GM23338 (cell line): ENCODE data around the gene RGS7. TPM values are rescaled to one million over a fixed set of nuclear protein-coding genes. Genes with fewer than 3 reads are reported as not detected.

Experiments used
- ATAC-seq: fragments of 200-7000 bp; cut with Tn5 transposase; 3 replicates; pipeline ENCODE4 v1.9.1; 2020
- DNase-seq: peaks from one replicate; pipeline ENCODE4 v3.0.0-alpha.2; 2015; ENCODE audit warnings: low spot score
- H2AFZ ChIP-seq: fragments of 200-600 bp; sonication (generic); 2 replicates; pipeline ENCODE4 v1.8.0; 2016; ENCODE audit warnings: antibody characterized with exemption, mild to moderate bottlenecking, moderate library complexity
- H3F3A ChIP-seq: fragments of 200-600 bp; sonication (generic); replicated peaks from 2 replicates; pipeline ENCODE4 v1.8.0; 2017; ENCODE audit warnings: antibody characterized with exemption, mixed run types, low read depth
- H3K27ac ChIP-seq: fragments of 200-600 bp; sonication (generic); 2 replicates; pipeline ENCODE4 v1.6.1; 2016; ENCODE audit warnings: low read depth
- H3K27me3 ChIP-seq: fragments of 200-600 bp; sonication (generic); 2 replicates; pipeline ENCODE4 v1.8.0; 2016; ENCODE audit warnings: mild to moderate bottlenecking, mixed run types, moderate library complexity; ENCODE audit not compliant: insufficient read depth
- H3K36me3 ChIP-seq: fragments of 200-600 bp; sonication (generic); 2 replicates; pipeline ENCODE4 v1.8.0; 2016; ENCODE audit warnings: mild to moderate bottlenecking; ENCODE audit not compliant: insufficient read depth
- H3K4me1 ChIP-seq: fragments of 200-600 bp; sonication (generic); 2 replicates; pipeline ENCODE4 v1.8.0; 2016; ENCODE audit warnings: mild to moderate bottlenecking, moderate library complexity; ENCODE audit not compliant: insufficient read depth
- H3K4me2 ChIP-seq: fragments of 200-600 bp; sonication (generic); 2 replicates; pipeline ENCODE4 v1.7.1; 2017; ENCODE audit warnings: mixed run types
- H3K4me3 ChIP-seq: fragments of 200-600 bp; sonication (generic); 2 replicates; pipeline ENCODE4 v1.6.1; 2016; ENCODE audit warnings: mixed run types
- H3K79me2 ChIP-seq: fragments of 200-600 bp; sonication (generic); replicated peaks from 2 replicates; pipeline ENCODE4 v1.8.0; 2017; ENCODE audit warnings: mild to moderate bottlenecking; ENCODE audit not compliant: insufficient read depth
- H3K9me2 ChIP-seq: fragments of 200-600 bp; sonication (generic); 2 replicates; pipeline ENCODE4 v1.8.0; 2017; ENCODE audit not compliant: insufficient read depth
- H4K20me1 ChIP-seq: fragments of 200-600 bp; sonication (generic); replicated peaks from 2 replicates; pipeline ENCODE4 v1.8.0; 2017; ENCODE audit warnings: mild to moderate bottlenecking; ENCODE audit not compliant: insufficient read depth
- H3K27ac Mint-ChIP-seq: 2 replicates; pipeline ENCODE4 v1.8.0; 2020; ENCODE audit warnings: inconsistent platforms, mild to moderate bottlenecking, moderate library complexity, mixed read lengths
- H3K27me3 Mint-ChIP-seq: 3 replicates; pipeline ENCODE4 v1.8.0; 2022; ENCODE audit warnings: low read depth, mild to moderate bottlenecking, moderate library complexity, mixed read lengths, inconsistent platforms; ENCODE audit not compliant: insufficient read depth, poor library complexity
- H3K36me3 Mint-ChIP-seq: 3 replicates; pipeline ENCODE4 v1.8.0; 2021; ENCODE audit warnings: low read depth, mild to moderate bottlenecking, inconsistent platforms, moderate library complexity, mixed read lengths
- H3K4me1 Mint-ChIP-seq: 3 replicates; pipeline ENCODE4 v1.8.0; 2020; ENCODE audit warnings: mild to moderate bottlenecking, inconsistent platforms, mixed read lengths
- H3K4me3 Mint-ChIP-seq: 3 replicates; pipeline ENCODE4 v1.8.0; 2021; ENCODE audit warnings: moderate library complexity, mild to moderate bottlenecking, inconsistent platforms, mixed read lengths
- H3K9me3 Mint-ChIP-seq: 3 replicates; pipeline ENCODE4 v1.8.0; 2020; ENCODE audit warnings: moderate library complexity, mild to moderate bottlenecking, inconsistent platforms, mixed read lengths
- CREB1 ChIP-seq: fragments of 250-450 bp; sonication (Bioruptor Pico); IDR thresholded peaks from 2 replicates; pipeline ENCODE4 v1.5.0; 2020; ENCODE audit warnings: low read depth, mild to moderate bottlenecking, moderate library complexity
- EZH2phosphoT487 ChIP-seq: fragments of 200-600 bp; sonication (generic); IDR thresholded peaks from one replicate; pipeline ENCODE4 v1.8.1; 2018; ENCODE audit warnings: antibody characterized with exemption; ENCODE audit not compliant: unreplicated experiment
- JUNB ChIP-seq: IDR thresholded peaks from one replicate; pipeline ENCODE4 v1.6.1; 2016; ENCODE audit warnings: antibody characterized with exemption; ENCODE audit not compliant: unreplicated experiment
- POLR2AphosphoS5 ChIP-seq: IDR thresholded peaks from 2 replicates; pipeline ENCODE4 v1.6.1; 2016; ENCODE audit warnings: antibody characterized with exemption, low read depth
- STAT1 ChIP-seq: IDR thresholded peaks from one replicate; pipeline ENCODE4 v1.6.1; 2016; ENCODE audit warnings: antibody characterized with exemption; ENCODE audit not compliant: unreplicated experiment
- ZNF114 ChIP-seq: fragments of 250-450 bp; sonication (Bioruptor Pico); IDR thresholded peaks from 2 replicates; pipeline ENCODE4 v1.5.0; 2020; ENCODE audit warnings: mild to moderate bottlenecking, moderate library complexity
- ZNF331 ChIP-seq: fragments of 250-450 bp; sonication (Bioruptor Pico); IDR thresholded peaks from 2 replicates; pipeline ENCODE4 v1.5.0; 2020; ENCODE audit warnings: low read depth, mild to moderate bottlenecking, moderate library complexity
- polyA plus RNA-seq: library from polyadenylated mRNA; unstranded; fragments of >200 nt; fragmentation: Nextera tagmentation; extraction: Ambion mirVana; gene quantifications from 2 replicates; pipeline ENCODE4 v1.2.1, GENCODE V29; 2016
- total RNA-seq: library from RNA; depleted of rRNA; stranded (reverse); fragments of >200 nt; shearing (Covaris generic); gene quantifications from 2 replicates; pipeline ENCODE4 v1.2.3, GENCODE V29; 2014
- TF ChIP-seq, protein P1 (sequence below): IDR thresholded peaks from 2 replicates; pipeline ENCODE4 v1.6.1; 2016; ENCODE audit warnings: antibody characterized with exemption
- TF ChIP-seq, protein P2 (sequence below): IDR thresholded peaks from one replicate; pipeline ENCODE4 v1.6.1; 2018; ENCODE audit warnings: antibody characterized with exemption; ENCODE audit not compliant: unreplicated experiment
- TF ChIP-seq, protein P3 (sequence below): fragments of 250-450 bp; sonication (Bioruptor Pico); IDR thresholded peaks from 2 replicates; pipeline ENCODE4 v1.5.0; 2020; ENCODE audit warnings: mild to moderate bottlenecking, moderate library complexity
- TF ChIP-seq, protein P4 (sequence below), 2 experiments: fragments of 200-600 bp in 1 of 2; sonication (generic) in 1 of 2; conservative IDR thresholded peaks; 2 replicates each; pipeline versions ENCODE4 v1.5.1 to v1.6.1; 2016 to 2017; ENCODE audit warnings: antibody characterized with exemption in 2 of 2, low read depth in 2 of 2, mild to moderate bottlenecking in 2 of 2, moderate library complexity in 1 of 2

RGS7 gene
- total and polyA plus RNA-seq, 2 experiments from 2014 or later, result 2.0 to 2.2 TPM

DNA sequence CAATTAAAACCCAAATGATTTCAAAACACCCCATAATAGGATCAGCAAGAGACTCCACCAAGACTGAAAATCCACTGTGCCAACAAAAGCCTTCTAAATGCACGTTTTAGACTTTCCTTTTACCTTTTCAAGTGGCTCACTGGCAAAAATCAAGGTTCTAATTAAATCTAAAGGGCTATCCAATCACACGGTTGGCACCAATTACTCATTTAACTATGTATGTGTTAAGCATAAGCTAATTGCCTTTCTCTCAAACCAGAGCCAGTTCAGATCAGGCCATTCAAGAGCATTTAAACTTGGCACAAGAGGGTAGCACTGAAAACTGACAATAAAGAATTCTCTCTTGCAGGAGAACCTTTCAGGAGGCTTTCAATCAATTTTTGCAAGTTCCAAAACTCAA lies 139.5 kb downstream of the RGS7 start (continued):
- TF ChIP-seq, protein P1, sequence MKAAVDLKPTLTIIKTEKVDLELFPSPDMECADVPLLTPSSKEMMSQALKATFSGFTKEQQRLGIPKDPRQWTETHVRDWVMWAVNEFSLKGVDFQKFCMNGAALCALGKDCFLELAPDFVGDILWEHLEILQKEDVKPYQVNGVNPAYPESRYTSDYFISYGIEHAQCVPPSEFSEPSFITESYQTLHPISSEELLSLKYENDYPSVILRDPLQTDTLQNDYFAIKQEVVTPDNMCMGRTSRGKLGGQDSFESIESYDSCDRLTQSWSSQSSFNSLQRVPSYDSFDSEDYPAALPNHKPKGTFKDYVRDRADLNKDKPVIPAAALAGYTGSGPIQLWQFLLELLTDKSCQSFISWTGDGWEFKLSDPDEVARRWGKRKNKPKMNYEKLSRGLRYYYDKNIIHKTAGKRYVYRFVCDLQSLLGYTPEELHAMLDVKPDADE, result no peak
- TF ChIP-seq, protein P2, sequence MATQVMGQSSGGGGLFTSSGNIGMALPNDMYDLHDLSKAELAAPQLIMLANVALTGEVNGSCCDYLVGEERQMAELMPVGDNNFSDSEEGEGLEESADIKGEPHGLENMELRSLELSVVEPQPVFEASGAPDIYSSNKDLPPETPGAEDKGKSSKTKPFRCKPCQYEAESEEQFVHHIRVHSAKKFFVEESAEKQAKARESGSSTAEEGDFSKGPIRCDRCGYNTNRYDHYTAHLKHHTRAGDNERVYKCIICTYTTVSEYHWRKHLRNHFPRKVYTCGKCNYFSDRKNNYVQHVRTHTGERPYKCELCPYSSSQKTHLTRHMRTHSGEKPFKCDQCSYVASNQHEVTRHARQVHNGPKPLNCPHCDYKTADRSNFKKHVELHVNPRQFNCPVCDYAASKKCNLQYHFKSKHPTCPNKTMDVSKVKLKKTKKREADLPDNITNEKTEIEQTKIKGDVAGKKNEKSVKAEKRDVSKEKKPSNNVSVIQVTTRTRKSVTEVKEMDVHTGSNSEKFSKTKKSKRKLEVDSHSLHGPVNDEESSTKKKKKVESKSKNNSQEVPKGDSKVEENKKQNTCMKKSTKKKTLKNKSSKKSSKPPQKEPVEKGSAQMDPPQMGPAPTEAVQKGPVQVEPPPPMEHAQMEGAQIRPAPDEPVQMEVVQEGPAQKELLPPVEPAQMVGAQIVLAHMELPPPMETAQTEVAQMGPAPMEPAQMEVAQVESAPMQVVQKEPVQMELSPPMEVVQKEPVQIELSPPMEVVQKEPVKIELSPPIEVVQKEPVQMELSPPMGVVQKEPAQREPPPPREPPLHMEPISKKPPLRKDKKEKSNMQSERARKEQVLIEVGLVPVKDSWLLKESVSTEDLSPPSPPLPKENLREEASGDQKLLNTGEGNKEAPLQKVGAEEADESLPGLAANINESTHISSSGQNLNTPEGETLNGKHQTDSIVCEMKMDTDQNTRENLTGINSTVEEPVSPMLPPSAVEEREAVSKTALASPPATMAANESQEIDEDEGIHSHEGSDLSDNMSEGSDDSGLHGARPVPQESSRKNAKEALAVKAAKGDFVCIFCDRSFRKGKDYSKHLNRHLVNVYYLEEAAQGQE, result no peak
- no peak for TF ChIP-seq JUNB

DNA sequence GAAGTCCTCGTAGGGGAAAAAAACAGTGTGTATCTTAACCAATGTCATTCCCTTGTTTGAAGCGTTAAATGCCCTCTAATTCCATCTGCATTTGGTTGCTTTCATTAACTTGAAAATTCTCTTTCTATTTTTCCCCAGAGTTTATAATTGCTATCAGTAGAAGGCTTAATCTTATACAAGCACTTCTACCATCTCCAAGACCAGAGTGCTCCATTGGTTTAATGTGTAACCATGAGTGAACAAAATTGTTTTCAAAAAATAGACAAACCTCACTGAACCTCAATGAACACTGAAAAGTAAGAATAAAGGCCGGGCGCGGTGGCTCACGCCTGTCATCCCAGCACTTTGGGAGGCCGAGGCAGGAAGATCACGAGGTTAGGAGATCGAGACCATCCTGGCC lies 141.3 kb downstream of the RGS7 start:
- no peak overlapping the region for H3K27ac ChIP-seq
- no peak for TF ChIP-seq ZNF114 (CRISPR knock-in tag)
- TF ChIP-seq POLR2AphosphoS5, result no peak
- TF ChIP-seq, protein P3, sequence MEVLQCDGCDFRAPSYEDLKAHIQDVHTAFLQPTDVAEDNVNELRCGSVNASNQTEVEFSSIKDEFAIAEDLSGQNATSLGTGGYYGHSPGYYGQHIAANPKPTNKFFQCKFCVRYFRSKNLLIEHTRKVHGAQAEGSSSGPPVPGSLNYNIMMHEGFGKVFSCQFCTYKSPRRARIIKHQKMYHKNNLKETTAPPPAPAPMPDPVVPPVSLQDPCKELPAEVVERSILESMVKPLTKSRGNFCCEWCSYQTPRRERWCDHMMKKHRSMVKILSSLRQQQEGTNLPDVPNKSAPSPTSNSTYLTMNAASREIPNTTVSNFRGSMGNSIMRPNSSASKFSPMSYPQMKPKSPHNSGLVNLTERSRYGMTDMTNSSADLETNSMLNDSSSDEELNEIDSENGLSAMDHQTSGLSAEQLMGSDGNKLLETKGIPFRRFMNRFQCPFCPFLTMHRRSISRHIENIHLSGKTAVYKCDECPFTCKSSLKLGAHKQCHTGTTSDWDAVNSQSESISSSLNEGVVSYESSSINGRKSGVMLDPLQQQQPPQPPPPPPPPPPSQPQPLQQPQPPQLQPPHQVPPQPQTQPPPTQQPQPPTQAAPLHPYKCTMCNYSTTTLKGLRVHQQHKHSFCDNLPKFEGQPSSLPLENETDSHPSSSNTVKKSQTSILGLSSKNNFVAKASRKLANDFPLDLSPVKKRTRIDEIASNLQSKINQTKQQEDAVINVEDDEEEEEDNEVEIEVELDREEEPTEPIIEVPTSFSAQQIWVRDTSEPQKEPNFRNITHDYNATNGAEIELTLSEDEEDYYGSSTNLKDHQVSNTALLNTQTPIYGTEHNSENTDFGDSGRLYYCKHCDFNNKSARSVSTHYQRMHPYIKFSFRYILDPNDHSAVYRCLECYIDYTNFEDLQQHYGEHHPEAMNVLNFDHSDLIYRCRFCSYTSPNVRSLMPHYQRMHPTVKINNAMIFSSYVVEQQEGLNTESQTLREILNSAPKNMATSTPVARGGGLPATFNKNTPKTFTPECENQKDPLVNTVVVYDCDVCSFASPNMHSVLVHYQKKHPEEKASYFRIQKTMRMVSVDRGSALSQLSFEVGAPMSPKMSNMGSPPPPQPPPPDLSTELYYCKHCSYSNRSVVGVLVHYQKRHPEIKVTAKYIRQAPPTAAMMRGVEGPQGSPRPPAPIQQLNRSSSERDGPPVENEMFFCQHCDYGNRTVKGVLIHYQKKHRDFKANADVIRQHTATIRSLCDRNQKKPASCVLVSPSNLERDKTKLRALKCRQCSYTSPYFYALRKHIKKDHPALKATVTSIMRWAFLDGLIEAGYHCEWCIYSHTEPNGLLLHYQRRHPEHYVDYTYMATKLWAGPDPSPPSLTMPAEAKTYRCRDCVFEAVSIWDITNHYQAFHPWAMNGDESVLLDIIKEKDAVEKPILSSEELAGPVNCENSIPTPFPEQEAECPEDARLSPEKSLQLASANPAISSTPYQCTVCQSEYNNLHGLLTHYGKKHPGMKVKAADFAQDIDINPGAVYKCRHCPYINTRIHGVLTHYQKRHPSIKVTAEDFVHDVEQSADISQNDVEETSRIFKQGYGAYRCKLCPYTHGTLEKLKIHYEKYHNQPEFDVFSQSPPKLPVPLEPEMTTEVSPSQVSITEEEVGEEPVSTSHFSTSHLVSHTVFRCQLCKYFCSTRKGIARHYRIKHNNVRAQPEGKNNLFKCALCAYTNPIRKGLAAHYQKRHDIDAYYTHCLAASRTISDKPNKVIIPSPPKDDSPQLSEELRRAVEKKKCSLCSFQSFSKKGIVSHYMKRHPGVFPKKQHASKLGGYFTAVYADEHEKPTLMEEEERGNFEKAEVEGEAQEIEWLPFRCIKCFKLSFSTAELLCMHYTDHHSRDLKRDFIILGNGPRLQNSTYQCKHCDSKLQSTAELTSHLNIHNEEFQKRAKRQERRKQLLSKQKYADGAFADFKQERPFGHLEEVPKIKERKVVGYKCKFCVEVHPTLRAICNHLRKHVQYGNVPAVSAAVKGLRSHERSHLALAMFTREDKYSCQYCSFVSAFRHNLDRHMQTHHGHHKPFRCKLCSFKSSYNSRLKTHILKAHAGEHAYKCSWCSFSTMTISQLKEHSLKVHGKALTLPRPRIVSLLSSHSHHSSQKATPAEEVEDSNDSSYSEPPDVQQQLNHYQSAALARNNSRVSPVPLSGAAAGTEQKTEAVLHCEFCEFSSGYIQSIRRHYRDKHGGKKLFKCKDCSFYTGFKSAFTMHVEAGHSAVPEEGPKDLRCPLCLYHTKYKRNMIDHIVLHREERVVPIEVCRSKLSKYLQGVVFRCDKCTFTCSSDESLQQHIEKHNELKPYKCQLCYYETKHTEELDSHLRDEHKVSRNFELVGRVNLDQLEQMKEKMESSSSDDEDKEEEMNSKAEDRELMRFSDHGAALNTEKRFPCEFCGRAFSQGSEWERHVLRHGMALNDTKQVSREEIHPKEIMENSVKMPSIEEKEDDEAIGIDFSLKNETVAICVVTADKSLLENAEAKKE, result no peak
- no peak for TF ChIP-seq STAT1
- TF ChIP-seq, protein P1, result no peak
- no peak for TF ChIP-seq JUNB
- TF ChIP-seq CREB1 (CRISPR knock-in tag), result no peak
- TF ChIP-seq EZH2phosphoT487, result no peak
- TF ChIP-seq, protein P4, sequence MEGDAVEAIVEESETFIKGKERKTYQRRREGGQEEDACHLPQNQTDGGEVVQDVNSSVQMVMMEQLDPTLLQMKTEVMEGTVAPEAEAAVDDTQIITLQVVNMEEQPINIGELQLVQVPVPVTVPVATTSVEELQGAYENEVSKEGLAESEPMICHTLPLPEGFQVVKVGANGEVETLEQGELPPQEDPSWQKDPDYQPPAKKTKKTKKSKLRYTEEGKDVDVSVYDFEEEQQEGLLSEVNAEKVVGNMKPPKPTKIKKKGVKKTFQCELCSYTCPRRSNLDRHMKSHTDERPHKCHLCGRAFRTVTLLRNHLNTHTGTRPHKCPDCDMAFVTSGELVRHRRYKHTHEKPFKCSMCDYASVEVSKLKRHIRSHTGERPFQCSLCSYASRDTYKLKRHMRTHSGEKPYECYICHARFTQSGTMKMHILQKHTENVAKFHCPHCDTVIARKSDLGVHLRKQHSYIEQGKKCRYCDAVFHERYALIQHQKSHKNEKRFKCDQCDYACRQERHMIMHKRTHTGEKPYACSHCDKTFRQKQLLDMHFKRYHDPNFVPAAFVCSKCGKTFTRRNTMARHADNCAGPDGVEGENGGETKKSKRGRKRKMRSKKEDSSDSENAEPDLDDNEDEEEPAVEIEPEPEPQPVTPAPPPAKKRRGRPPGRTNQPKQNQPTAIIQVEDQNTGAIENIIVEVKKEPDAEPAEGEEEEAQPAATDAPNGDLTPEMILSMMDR (conservative IDR thresholded peaks at IDR 0.05; ENCODE audit: low read depth in 2 of 2), result no peak
- no peak for TF ChIP-seq ZNF331

More for the DNA sequence above, 141.3 kb downstream of the RGS7 start:
- 0 out of 2 replicates have a peak overlapping the region, but pooled peaks have one; percentile 28 for H2AFZ ChIP-seq
- H3K79me2 ChIP-seq, result no peaks in the 10 kb centered on the region
- H3K9me3 Mint-ChIP-seq, result no peaks in the 10 kb centered on the region
- H3K36me3 ChIP-seq, result no peaks in the 10 kb centered on the region
- H3K36me3 Mint-ChIP-seq, result peaks cover 7% of the 10 kb centered on the region; the same call in 2 of the 3 replicates
- H3F3A ChIP-seq, result no peaks in the 10 kb centered on the region
- H3K27ac Mint-ChIP-seq, result no peak overlapping the region
- DNase-seq (no peak), ATAC-seq (no peak)
- no peaks in the 10 kb centered on the region for H4K20me1 ChIP-seq
- H3K4me1 Mint-ChIP-seq, result peaks cover 18% of the 10 kb centered on the region; the same call in 2 of the 3 replicates
- no peaks in the 10 kb centered on the region for H3K27me3 Mint-ChIP-seq
- no peaks in the 10 kb centered on the region for H3K9me2 ChIP-seq
- peaks cover 26% of the 10 kb centered on the region; the same call in 1 of the 2 replicates for H3K4me1 ChIP-seq
- no peak overlapping the region for H3K4me3 Mint-ChIP-seq
- H3K27me3 ChIP-seq, result no peaks in the 10 kb centered on the region
- no peak overlapping the region for H3K4me2 ChIP-seq
- H3K4me3 ChIP-seq, result no peak overlapping the region
